Subcutaneous abdominal adipose tissue (tissue), 5 donors: ENCODE measurements around the gene FOXL2.
"Not testable (repeated sequence)": the region's sequence is repeated elsewhere in the genome, so short reads cannot be mapped to it uniquely, and the experiment has no call there.

ENCODE experiments used
- H3K27ac ChIP-seq: one replicate; pipeline ENCODE4 v1.7.0; 2013; ENCODE audit warnings: low read depth, mild to moderate bottlenecking, inconsistent platforms, low read length, moderate library complexity
- H3K27me3 ChIP-seq, 5 donors: one replicate each; pipeline ENCODE4 v1.7.0; 2013; ENCODE audit warnings: low read length in 5 of 5, inconsistent platforms in 1 of 5; ENCODE audit not compliant: control insufficient read depth in 5 of 5, insufficient read depth in 4 of 5
- H3K36me3 ChIP-seq, 5 donors: one replicate each; pipeline ENCODE4 v1.7.0; 2013; ENCODE audit warnings: low read length in 5 of 5; ENCODE audit not compliant: control insufficient read depth in 5 of 5, insufficient read depth in 5 of 5
- H3K4me1 ChIP-seq, 5 donors: one replicate each; pipeline ENCODE4 v1.7.0; 2013; ENCODE audit warnings: low read length in 5 of 5, mild to moderate bottlenecking in 3 of 5, moderate library complexity in 1 of 5; ENCODE audit not compliant: control insufficient read depth in 5 of 5, insufficient read depth in 5 of 5
- H3K4me3 ChIP-seq, 5 donors: one replicate each; pipeline ENCODE4 v1.7.0; 2013; ENCODE audit warnings: low read length in 5 of 5, low read depth in 1 of 5
- H3K9ac ChIP-seq, 5 donors: one replicate each; pipeline ENCODE4 v1.7.0; 2013; ENCODE audit warnings: low read length in 5 of 5, mild to moderate bottlenecking in 4 of 5, moderate library complexity in 3 of 5
- H3K9me3 ChIP-seq, 5 donors: one replicate each; pipeline ENCODE4 v1.7.0; 2013; ENCODE audit warnings: low read length in 5 of 5; ENCODE audit not compliant: control insufficient read depth in 5 of 5
- donor health status: healthy.
- donor health status: healthy.
- donor health status: healthy.
- donor health status: healthy.
- donor health status: healthy.

The FOXL2 gene

GRCh38 chr3:138933981-138934691 is 12.8 kb downstream of the FOXL2 start:
- Histone ChIP-seq H3K36me3 (no peaks in the 10 kb centered on the region), H3K4me3 (no peak overlapping the region), H3K27ac (no peak overlapping the region), H3K9me3 (no peaks in the 10 kb centered on the region), H3K4me1 (peaks cover 0 to 36% (median 34%) of the 10 kb centered on the region in 5 donors), H3K9ac (no peak overlapping the region), H3K27me3 (peaks cover 27 to 34% (median 32%) of the 10 kb centered on the region in 5 donors)

GRCh38 chr3:138933068-138933668 is 13.8 kb downstream of the FOXL2 start:
- no peak overlapping the region for H3K9ac ChIP-seq
- peaks cover 0 to 26% (median 25%) of the 10 kb centered on the region in 5 donors for H3K4me1 ChIP-seq
- no peak overlapping the region for H3K4me3 ChIP-seq
- H3K36me3 ChIP-seq = no peaks in the 10 kb centered on the region
- peaks cover 18 to 25% (median 23%) of the 10 kb centered on the region in 5 donors for H3K27me3 ChIP-seq
- H3K9me3 ChIP-seq = no peaks in the 10 kb centered on the region
- no peak overlapping the region for H3K27ac ChIP-seq

- Histone ChIP-seq H3K36me3 (no peaks in the 10 kb centered on the region), H3K27me3 (peaks cover 0 to 3% (median 0%) of the 10 kb centered on the region in 5 donors), H3K4me3 (no peak overlapping the region), H3K4me1 (no peaks in the 10 kb centered on the region), H3K9ac (no peak overlapping the region), H3K9me3 (no peaks in the 10 kb centered on the region), H3K27ac (no peak overlapping the region)
Measured at GRCh38 chr3:138928727-138929372, 18.1 kb downstream of the FOXL2 start.

DNA sequence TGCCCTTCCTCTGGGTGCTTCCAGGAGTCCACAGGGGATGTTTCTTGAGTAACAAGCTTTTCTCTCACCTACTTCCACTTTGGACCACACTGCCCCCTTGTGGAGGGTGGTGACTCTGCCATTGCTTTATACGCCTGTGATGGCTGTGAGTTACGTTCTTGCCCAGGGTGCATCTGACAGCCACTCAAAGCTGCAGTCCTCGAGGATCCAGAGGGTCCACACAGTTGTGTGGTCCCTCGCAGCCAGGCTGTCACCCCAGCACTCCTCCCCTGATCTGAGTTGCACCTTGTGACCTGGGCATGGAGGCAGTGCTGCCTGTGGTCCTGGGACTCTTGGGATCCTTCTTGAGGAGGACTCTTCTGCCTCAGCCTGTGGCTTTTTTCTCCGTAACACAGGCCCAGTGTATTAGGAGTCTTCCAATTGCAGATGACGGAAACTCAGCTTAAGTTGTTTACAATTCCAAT is 23.4 kb downstream of the FOXL2 start:
- H3K9me3 ChIP-seq = no peaks in the 10 kb centered on the region
- H3K27ac ChIP-seq = no peak overlapping the region
- peaks cover 0 to 3% (median 0%) of the 10 kb centered on the region in 5 donors for H3K27me3 ChIP-seq
- H3K4me3 ChIP-seq = no peak overlapping the region
- H3K36me3 ChIP-seq = no peaks in the 10 kb centered on the region
- H3K9ac ChIP-seq = no peak overlapping the region
- H3K4me1 ChIP-seq = peaks cover 0 to 3% (median 0%) of the 10 kb centered on the region in 5 donors

GRCh38 chr3:138922400-138922799 is 24.5 kb downstream of the FOXL2 start:
- not testable (repeated sequence) for H3K36me3 ChIP-seq, H3K27me3 ChIP-seq, H3K4me1 ChIP-seq, H3K4me3 ChIP-seq, H3K9ac ChIP-seq, H3K9me3 ChIP-seq, H3K27ac ChIP-seq

- no peaks in the 10 kb centered on the region for H3K36me3 ChIP-seq
- H3K4me3 ChIP-seq = no peak overlapping the region
- H3K27ac ChIP-seq = no peak overlapping the region
- no peaks in the 10 kb centered on the region for H3K9me3 ChIP-seq
- H3K9ac ChIP-seq = no peak overlapping the region
- peaks cover 0 to 5% (median 0%) of the 10 kb centered on the region in 5 donors for H3K4me1 ChIP-seq
- peaks cover 0 to 3% (median 0%) of the 10 kb centered on the region in 5 donors for H3K27me3 ChIP-seq
Measured at GRCh38 chr3:138921316-138922292, 25.3 kb downstream of the FOXL2 start.

DNA sequence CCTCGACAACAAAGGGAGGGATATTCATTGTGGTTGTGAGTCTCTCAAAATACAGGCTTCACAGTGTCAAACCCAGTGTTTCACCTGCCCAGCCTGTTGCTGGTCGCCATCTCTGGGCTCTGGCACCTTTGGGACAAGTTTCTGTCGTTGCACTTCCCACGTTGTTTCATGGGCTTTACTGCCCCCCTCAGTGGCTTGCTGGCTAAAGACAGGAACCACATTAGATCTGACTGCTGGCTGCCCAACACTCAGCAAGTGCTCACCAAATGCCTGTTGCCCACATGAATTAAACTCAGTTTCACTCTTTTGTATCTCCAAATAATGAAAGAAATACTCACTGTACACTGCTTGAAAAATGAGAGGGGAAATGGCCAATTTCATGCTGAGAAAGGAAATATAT is 27.6 kb downstream of the FOXL2 start:
- Histone ChIP-seq H3K36me3 (no peaks in the 10 kb centered on the region), H3K9me3 (no peaks in the 10 kb centered on the region), H3K27ac (no peak overlapping the region), H3K27me3 (peaks cover 0 to 3% (median 0%) of the 10 kb centered on the region in 5 donors), H3K4me1 (peaks cover 0 to 17% (median 13%) of the 10 kb centered on the region in 5 donors), H3K9ac (no peak overlapping the region), H3K4me3 (no peak overlapping the region)

DNA sequence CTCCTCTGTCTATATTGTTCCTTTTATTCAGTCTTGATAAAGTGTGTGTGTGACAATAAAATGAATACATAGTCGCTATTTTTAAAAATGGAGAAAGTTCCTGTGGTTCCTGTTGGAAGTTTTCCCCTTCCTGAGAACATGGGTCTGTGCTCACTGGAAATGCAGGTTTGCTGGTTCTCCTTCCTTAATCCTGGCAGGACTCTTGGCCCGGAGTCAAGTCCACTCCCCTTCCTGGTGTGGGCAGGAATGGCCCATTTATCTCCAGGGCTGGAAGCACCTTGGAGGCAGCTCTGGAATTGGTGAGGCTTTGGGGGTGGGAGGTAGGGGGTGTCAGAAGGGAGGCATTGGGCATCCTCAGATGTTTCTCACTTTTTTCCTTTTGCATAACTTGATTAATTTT is 30.1 kb downstream of the FOXL2 start:
- no peak overlapping the region for H3K4me3 ChIP-seq
- no peaks in the 10 kb centered on the region for H3K36me3 ChIP-seq
- H3K27ac ChIP-seq = no peak overlapping the region
- no peaks in the 10 kb centered on the region for H3K27me3 ChIP-seq
- H3K9ac ChIP-seq = no peak overlapping the region
- no peaks in the 10 kb centered on the region for H3K9me3 ChIP-seq
- peaks cover 0 to 14% (median 11%) of the 10 kb centered on the region in 5 donors for H3K4me1 ChIP-seq
